ENCODE results near the gene KIAA1217.

The KIAA1217 gene, protein sequence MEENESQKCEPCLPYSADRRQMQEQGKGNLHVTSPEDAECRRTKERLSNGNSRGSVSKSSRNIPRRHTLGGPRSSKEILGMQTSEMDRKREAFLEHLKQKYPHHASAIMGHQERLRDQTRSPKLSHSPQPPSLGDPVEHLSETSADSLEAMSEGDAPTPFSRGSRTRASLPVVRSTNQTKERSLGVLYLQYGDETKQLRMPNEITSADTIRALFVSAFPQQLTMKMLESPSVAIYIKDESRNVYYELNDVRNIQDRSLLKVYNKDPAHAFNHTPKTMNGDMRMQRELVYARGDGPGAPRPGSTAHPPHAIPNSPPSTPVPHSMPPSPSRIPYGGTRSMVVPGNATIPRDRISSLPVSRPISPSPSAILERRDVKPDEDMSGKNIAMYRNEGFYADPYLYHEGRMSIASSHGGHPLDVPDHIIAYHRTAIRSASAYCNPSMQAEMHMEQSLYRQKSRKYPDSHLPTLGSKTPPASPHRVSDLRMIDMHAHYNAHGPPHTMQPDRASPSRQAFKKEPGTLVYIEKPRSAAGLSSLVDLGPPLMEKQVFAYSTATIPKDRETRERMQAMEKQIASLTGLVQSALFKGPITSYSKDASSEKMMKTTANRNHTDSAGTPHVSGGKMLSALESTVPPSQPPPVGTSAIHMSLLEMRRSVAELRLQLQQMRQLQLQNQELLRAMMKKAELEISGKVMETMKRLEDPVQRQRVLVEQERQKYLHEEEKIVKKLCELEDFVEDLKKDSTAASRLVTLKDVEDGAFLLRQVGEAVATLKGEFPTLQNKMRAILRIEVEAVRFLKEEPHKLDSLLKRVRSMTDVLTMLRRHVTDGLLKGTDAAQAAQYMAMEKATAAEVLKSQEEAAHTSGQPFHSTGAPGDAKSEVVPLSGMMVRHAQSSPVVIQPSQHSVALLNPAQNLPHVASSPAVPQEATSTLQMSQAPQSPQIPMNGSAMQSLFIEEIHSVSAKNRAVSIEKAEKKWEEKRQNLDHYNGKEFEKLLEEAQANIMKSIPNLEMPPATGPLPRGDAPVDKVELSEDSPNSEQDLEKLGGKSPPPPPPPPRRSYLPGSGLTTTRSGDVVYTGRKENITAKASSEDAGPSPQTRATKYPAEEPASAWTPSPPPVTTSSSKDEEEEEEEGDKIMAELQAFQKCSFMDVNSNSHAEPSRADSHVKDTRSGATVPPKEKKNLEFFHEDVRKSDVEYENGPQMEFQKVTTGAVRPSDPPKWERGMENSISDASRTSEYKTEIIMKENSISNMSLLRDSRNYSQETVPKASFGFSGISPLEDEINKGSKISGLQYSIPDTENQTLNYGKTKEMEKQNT (N-terminal part only)

DNA sequence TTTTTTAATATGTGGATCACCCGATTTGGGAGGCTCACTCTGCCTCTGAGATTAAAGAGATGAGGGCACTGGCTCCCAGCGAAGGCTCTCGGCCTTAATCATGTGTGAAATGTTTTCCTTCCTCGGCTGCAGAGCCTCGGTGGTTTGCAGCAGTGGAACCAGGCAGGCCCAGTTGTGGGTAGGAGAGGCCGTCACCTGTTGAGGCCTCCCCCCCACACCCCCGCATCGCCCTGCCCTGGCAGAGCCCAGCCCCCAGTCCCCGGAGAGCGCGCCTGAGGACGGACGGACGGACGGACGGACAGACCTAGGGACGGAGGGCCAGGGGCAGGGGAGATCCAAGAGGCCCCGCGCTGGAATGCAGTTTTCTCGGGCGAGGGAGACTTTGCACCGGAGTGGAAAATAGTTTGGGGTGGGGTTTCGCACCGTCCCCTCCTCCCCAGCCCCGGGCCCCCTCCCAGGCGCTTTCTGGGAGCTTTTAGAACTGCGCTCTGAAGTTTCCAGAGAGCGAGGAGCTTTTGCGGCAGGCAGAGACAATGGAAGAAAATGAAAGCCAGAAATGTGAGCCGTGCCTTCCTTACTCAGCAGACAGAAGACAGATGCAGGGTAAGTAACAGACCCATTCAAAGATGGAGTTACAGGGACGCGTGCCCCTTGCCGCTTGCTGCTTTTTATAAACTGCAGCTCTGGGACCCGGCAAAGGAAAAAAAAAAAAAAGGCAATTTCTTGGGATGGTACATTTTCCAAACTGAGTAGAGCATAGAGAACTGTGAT is at the start of gene KIAA1217:
Gene KIAA1217, plus strand, starts transcription at position 478 of the 771 bp plus-strand sequence. Its CDS starts 56 bp downstream, at position 534.
- no peak for DNase-seq (ENCODE audit: low read depth)

GRCh38 chr10:24162206-24162985 is 46.5 kb upstream of the KIAA1217 start:
- DNase-seq (ENCODE audit: low read depth): no peak

DNA sequence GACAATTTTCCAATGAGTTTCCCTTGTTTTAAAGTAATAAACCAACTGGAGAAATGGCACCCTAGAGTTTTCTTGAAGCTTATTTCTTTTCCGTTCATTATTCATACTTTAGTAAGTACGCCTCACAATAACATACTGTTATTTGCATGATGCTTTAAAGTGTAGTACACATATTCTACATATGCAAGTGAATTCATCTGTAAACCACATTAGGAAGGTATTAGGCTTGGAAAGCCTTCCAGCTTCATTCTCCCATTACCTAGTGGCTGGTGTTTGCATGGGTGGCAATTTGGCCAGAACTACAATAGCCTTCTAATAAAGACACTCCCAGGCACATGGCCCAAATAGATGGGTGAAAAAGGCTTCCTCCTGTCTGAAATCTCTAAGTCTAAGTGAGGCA is 45.5 kb upstream of the KIAA1217 start:
- no peak for DNase-seq (ENCODE audit: low read depth)

- DNase-seq (ENCODE audit: low read depth): no peak
These were observed 40.4 kb upstream of the KIAA1217 start for GRCh38 chr10:24168258-24169170.

DNA sequence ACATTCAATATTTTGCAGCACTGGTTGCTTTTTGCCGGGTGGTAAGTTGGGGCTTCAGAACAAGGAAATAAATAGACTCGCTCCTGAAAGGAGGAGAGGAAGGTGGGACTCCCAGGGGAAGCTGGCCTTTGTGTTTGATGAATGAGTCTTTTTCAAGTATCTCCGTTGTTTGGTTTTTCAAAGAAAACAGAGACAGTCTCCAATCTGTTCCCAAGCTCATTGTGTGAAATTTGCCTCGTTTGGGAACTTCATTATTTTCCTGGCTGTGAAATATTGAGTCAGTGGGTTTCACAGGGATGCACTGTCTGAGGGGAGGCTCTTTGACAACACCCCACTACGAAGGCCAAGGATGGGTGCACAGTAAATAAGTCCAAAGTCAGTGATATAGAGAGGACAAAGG is 38.7 kb upstream of the KIAA1217 start:
- DNase-seq (ENCODE audit: low read depth): no peak

- DNase-seq (ENCODE audit: low read depth): no peak
These were observed 36.0 kb upstream of the KIAA1217 start for GRCh38 chr10:24172909-24173308.

- no peak for DNase-seq (ENCODE audit: low read depth)
These were observed 34.9 kb upstream of the KIAA1217 start for GRCh38 chr10:24174014-24174413.

DNA sequence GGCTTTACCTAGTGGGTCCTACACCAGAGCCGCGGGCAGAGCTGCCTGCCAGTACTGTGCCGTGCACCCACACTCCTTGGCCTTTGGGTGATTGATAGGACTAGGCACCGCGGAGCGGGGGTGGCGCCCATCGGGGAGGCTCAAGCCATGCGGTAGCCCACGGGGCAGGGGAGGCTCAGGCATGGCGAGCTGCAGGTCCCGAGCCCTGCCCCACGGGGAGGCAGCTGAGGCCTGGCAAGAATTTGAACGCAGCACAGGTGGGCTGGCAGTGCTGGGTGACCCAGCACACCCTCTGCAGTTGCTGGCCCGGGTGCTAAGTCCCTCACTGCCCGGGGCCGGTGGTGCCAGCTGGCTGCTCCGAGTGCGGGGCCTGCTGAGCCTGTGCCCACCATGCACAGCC is 32.3 kb upstream of the KIAA1217 start:
- DNase-seq (ENCODE audit: low read depth): no peak

- DNase-seq (ENCODE audit: low read depth): no peak
These were observed 31.3 kb upstream of the KIAA1217 start for GRCh38 chr10:24177636-24178035.

GRCh38 chr10:24180891-24181290 is 28.0 kb upstream of the KIAA1217 start:
- DNase-seq (ENCODE audit: low read depth): no peak

DNA sequence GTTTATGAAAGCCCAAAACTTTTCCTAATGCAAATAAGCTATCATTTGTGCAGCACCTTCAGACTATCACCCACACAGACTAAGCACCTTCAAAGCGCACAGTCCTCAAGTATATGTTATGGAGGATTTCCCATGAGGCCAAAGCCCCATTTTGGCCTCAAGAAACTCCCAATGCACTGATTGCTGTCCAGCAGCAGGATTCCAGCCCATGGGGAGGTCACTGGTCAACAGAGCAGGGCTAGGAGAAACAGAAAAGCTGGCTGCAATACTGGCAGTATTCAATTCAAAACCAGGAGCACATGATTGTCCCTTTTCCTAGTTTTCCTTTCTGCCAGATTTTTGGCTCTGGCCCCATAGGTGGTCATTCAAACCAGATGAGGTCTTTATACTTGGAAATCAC is 24.5 kb upstream of the KIAA1217 start:
- no peak for DNase-seq (ENCODE audit: low read depth)

DNA sequence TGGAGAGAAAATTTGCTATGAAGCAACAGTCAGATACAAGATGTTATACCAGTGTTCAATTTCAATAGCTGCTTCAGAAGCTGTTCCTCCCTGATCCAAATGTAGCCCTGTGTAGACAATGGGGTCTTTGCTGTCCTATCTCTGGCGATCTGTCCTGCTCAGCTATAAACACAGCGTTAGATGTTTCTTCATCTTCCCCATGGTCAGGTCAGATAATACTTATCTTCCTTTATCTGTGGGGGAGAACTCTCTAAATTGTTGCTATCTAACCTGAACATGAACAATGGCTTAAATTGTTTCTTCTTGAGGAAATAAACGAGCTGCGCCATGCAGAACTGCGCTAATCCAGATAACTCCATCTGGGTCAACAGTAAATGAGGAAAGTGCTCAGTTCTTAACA is 15.6 kb upstream of the KIAA1217 start:
- no peak for DNase-seq (ENCODE audit: low read depth)

- DNase-seq (ENCODE audit: low read depth): no peak
These were observed 11.7 kb upstream of the KIAA1217 start for GRCh38 chr10:24197263-24197662.

DNA sequence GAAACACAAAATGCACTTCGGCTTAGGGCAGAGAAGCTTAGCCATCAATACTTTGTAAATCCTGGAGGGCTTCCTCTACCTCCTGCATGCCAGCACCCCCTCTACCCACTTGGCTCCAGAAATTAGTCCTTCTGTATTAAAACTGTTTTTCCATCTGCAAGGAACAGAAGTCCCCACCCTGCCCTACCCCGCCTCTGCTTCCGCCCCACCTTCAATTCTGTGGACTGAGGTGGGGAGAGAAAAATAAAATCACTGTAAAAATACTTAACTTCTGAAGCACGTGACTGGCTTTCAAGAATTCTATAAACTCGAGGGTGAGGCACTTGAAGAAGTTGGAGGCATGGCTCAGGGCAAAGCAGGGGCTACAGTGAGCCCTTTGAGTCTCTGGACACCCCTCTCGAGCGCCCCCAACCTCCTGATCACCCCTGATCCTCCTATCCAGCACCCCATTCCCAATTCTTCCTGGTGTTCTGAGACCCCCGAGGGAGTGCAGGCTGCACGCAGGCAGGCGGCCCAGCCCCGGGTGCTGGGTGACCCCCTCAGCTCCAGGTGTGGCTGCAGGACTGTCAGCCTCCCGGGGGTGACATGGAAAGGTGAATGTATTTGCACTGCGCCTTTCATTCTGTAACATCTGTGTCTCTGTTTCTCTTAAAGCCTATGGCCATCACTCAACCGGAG is 7.3 kb upstream of the KIAA1217 start:
- no peak for DNase-seq (ENCODE audit: low read depth)

DNA sequence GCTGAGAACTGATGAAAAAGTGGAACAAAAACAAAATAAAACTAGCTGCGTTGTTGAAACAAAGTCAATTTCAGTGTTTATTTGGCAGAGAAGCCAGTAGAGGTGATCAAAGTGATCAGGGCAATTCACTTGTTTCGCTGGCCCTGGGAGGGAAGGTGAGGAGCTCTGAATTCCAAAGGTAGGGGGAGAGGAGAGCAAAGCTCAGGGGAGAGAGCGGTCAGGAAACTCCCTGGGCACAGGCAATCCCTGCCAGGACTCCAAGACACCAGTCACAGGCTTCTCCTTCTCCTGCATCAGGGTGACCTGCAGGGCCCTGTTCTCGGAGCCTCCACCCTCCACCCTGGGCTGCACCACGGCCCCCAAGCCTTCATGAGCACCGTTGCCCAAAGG is 6.8 kb upstream of the KIAA1217 start:
- no peak for DNase-seq (ENCODE audit: low read depth)

DNA sequence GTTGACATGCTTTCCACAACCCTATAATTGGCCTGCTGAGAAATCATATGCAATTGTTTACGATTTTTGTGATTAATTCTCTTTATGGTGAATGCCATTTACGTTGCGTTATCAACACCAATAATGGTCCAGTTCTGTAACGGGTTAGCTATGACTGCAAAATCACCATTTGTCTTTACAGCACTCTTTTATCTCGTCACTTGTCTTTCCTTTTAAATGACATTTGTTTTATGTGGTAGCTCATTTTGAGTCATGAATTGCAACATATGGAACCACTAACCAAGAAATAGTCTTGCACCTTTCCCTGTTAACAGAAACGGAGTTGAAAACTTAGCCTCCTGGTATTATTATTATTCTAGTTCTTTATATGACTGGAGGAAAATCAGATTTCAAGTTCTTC is 3.1 kb upstream of the KIAA1217 start:
- DNase-seq (ENCODE audit: low read depth): no peak

DNA sequence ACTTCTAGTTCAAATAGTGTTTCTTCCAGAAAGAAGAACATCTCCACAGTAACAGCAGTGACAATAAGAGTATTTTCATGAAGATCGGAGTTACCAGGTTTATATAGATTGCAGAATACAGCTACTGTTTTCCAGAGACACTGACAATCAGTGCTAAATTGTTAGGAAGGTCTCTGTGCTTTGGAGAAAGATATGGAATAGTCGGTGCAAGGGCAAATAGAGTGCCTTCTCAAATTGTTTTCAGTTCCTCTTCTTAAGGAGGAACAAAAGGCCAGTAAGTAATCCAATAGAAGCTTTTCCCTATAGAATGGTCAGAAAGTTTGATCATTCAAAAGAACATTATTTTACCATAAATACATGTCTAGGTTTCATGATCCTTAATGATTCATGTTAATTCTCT is 2.6 kb upstream of the KIAA1217 start:
- no peak for DNase-seq (ENCODE audit: low read depth)

DNA sequence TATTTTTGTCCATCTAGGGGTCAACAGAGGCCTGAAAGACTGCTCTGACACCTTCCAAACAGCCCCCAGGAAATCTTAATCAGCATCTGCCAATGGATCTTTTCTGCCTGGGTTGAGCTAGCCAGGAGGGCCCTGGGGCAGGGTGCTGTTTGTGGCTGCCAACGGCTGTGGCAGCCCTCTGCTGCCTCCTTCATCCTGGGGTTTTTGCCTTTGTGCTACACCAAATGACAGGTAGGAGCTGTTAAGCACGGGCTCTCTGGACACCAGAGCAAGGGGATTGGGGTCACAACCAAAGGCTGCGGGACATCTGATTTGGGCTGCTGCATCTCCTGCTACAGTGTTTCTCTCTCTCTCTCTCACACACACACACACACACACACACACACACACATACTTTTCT is 2.0 kb upstream of the KIAA1217 start:
- no peak for DNase-seq (ENCODE audit: low read depth)

- no peak for DNase-seq (ENCODE audit: low read depth)
These were observed 1.6 kb upstream of the KIAA1217 start for GRCh38 chr10:24207341-24207740.

All from activated gamma-delta T cell treated with anti-CD3 and anti-CD28 coated beads, Interleukin-2, amount 50 U/mL, for 16 hours (primary cell).